Ovary (tissue), 3 donors: Measurements from ENCODE around the gene TNPO3.

Experiments
- EP300 ChIP-seq: sonication (generic); formaldehyde crosslinking; IDR thresholded peaks from one replicate; pipeline ENCODE4 v1.6.1; 2017; ENCODE audit warnings: antibody characterized with exemption
- POLR2A ChIP-seq: fragments of 450-650 bp; IDR thresholded peaks from one replicate; pipeline ENCODE4 v1.6.1; 2017; ENCODE audit warnings: antibody characterized with exemption, mild to moderate bottlenecking, moderate library complexity
- TF ChIP-seq, protein P1 (sequence below), 3 donors: fragments of 450-650 bp in 2 of 3; fragments of 200-600 bp in 1 of 3; IDR thresholded peaks; one replicate each; pipeline versions ENCODE4 v1.5.1 to v1.8.0; 2016 to 2022; ENCODE audit warnings: antibody characterized with exemption in 3 of 3, mild to moderate bottlenecking in 1 of 3
- donor health status: DM: no; HTN: no; CAD: no.

DNA sequence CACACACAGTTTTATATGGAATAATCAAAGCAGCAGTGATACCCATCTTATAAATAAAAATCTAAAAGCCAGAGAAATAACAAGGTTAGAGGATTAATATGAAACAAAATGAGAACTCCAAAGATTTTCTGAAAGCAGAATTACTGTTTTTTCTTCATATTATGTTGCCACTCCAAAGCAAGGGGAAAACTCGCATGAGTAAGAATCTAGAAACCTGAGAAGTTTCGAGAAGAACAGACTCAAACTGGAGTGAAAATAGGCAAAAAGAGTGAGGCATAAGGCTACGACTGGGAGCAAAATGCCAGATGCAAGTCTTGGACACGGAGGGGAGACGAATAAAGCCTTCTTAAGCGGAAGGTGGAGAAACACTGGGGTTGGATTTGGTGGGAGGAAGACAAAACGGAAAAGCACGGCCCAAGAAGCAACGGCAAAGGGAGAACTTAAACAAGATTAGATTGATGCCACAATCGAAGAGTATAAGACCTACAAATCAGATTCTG, 923 bp downstream of the TNPO3 start:
- TF ChIP-seq, protein P1, sequence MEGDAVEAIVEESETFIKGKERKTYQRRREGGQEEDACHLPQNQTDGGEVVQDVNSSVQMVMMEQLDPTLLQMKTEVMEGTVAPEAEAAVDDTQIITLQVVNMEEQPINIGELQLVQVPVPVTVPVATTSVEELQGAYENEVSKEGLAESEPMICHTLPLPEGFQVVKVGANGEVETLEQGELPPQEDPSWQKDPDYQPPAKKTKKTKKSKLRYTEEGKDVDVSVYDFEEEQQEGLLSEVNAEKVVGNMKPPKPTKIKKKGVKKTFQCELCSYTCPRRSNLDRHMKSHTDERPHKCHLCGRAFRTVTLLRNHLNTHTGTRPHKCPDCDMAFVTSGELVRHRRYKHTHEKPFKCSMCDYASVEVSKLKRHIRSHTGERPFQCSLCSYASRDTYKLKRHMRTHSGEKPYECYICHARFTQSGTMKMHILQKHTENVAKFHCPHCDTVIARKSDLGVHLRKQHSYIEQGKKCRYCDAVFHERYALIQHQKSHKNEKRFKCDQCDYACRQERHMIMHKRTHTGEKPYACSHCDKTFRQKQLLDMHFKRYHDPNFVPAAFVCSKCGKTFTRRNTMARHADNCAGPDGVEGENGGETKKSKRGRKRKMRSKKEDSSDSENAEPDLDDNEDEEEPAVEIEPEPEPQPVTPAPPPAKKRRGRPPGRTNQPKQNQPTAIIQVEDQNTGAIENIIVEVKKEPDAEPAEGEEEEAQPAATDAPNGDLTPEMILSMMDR (IDR thresholded peaks at IDR 0.05), result no peak
- TF ChIP-seq POLR2A, result no peak
- no peak for TF ChIP-seq EP300
